Stimulated activated CD8-positive, alpha-beta memory T cell treated with anti-CD3 and anti-CD28 coated beads, Interleukin-2, amount 100 ng/mL, for 1 hour (primary cell): ENCODE results near the gene FAM53A.

Experiments
- DNase-seq, 2 donors: peaks; one replicate each; pipeline ENCODE4 v3.0.0-alpha.2; 2020; ENCODE audit warnings: low read depth in 2 of 2

The FAM53A gene

DNA sequence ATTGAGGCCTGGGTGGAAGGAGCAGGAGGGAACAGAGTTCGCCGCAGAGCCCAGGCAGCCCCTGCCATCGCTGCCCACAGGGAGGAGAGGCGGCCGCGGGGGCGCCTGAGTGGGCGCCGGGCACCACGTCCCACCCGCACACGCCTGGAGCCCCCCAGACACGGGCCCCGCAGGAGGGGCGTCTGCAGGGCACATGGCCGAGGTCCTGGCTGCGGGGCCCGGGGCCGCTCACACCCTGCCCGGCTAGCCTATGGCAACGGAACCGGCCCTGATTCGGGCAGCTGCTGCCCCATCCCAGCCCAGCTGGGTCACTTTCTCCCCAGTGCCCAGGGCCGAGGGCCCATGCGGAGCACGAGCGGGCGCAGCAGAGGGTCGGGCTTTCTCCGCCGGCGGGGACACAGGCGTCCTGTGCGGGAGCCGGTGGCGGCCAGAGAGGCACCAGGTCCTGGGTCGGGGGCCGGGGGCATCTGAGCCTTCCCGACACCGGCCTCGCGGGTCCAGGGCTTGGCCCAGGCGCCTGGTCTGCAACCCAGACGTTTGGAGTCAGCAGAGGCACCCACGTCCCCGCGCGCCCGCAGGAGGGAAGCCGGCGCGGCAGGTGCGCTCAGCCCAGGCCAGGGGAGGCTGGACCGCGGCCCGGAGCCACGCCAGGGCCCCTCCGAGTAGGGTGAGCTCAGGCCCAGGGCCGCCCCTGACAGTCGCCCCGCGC is 91.2 kb downstream of the FAM53A start:
- no peak for DNase-seq

DNA sequence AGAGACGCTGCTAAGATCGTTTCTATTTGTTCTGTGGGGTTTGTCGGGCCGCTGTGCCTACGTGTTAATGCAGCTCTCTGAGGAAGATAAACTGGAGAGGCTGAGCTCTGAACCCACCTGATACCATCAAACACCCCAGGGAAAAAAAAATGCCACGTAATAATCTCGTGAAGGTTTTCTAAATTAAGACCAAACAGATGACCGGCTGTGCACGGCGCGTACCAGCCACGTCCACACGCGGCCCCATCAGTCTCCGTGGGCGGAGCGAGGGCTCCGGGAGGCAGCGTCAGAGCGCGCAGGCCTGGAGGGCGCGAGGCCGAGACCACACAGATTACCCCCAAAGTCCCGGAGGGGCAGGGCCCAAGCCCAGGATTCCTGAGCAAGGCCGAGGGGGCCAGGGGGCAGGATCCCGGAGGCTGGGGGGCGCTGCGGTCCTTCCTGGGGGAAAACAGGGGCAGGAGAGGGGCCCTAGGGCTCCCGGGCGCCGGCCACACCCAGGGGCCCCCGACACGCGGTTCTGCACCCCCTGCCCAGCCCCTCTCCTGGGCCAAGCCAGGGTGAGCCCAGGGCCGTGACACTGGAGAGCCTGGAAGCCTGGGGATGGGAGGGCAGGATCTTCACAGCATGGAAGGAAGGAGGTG is 91.9 kb downstream of the FAM53A start:
- DNase-seq, result no peak

DNA sequence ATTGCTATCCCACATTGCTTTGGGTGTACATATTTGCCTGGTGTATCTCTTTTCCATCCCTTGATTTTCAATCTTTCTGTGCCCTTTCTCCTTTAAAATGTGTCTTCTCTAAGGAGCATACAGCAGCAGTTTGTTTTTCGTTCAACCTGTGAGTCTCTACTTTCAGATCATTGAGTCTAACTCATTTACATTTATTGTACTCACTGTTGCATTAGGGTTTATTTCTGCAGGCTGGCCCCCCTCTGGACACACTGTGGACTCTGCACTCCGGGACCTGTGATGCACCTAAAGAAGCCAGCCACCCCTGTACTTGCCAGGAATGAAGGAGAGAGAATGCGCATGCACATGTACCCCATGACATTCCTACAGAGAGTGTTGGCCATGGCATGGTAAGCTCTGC is 93.0 kb downstream of the FAM53A start:
- DNase-seq, result no peak

DNA sequence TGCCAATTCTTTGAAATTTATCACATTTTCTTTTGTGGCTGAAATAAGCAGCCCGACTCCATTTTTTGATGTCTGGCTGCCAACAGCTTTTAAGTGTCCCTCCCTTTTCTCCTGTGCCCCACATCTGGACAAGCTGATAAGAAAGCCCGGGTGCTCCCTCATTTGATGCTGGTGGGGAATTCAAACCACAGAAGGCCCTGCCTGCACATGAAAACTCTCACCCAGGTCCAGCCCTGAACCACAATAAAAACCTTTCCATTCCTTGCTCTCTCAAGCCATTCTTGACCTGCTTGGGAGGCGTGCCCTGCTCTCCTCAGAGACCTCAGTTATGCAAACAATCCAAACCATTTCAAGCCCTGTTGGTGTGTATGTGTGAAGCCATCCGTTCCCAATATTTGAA is 93.9 kb downstream of the FAM53A start:
- DNase-seq, result no peak
